ENCODE data around the gene FIZ1.

The FIZ1 gene

GRCh38 chr19:55613396-55613795 is 14.1 kb upstream of the FIZ1 start:
- no peak for DNase-seq

- DNase-seq = no peak
Measured at GRCh38 chr19:55611983-55612645, 12.8 kb upstream of the FIZ1 start.

- DNase-seq = no peak
Measured at GRCh38 chr19:55611300-55611982, 12.1 kb upstream of the FIZ1 start.

- no peak for DNase-seq
Measured at GRCh38 chr19:55609326-55609725, 10.0 kb upstream of the FIZ1 start.

- no peak for DNase-seq
Measured at GRCh38 chr19:55606817-55607216, 7.5 kb upstream of the FIZ1 start.

- DNase-seq = no peak
Measured at GRCh38 chr19:55606471-55606787, 7.1 kb upstream of the FIZ1 start.

- DNase-seq = peak; percentile 77
Measured at GRCh38 chr19:55605637-55606470, 6.5 kb upstream of the FIZ1 start, which contains the start of gene ZNF865. Gene ZNF865, plus strand, starts transcription at chr19:55605647. Its CDS starts 7,972 bp downstream, at chr19:55613619.

GRCh38 chr19:55605207-55605636 is 5.9 kb upstream of the FIZ1 start:
- DNase-seq = peak; percentile 98

- DNase-seq = no peak
Measured at GRCh38 chr19:55603581-55604292, 4.4 kb upstream of the FIZ1 start.

GRCh38 chr19:55603115-55603514 is 3.8 kb upstream of the FIZ1 start:
- DNase-seq = no peak

- no peak for DNase-seq
Measured at GRCh38 chr19:55602104-55603001, 3.0 kb upstream of the FIZ1 start.

- DNase-seq = no peak
Measured at GRCh38 chr19:55601084-55601483, 1.8 kb upstream of the FIZ1 start.

- DNase-seq = no peak
Measured at GRCh38 chr19:55600662-55601028, 1.3 kb upstream of the FIZ1 start.

GRCh38 chr19:55599842-55600661 is 735 bp upstream of the FIZ1 start, which contains the start of gene ZNF524:
Gene ZNF524, plus strand, starts transcription at chr19:55600288. Its CDS starts 1,825 bp downstream, at chr19:55602113.
- peak; percentile 92 for DNase-seq

- peak; percentile 96 for DNase-seq
Measured at GRCh38 chr19:55598719-55599467, 424 bp downstream of the FIZ1 start.

GRCh38 chr19:55598034-55598433 is 1.3 kb downstream of the FIZ1 start:
- no peak for DNase-seq

- no peak for DNase-seq
Measured at GRCh38 chr19:55597501-55597921, 1.8 kb downstream of the FIZ1 start.

- DNase-seq = no peak
Measured at GRCh38 chr19:55596304-55596703, 3.0 kb downstream of the FIZ1 start.

GRCh38 chr19:55594996-55595545 is 4.2 kb downstream of the FIZ1 start:
- DNase-seq = no peak

All from CD4-positive, alpha-beta T cell treated with Interleukin-17A for 1 hour (primary cell).